Measurements from ENCODE around the gene ZFHX3. TPM values are rescaled to one million over a fixed set of nuclear protein-coding genes. Genes with fewer than 3 reads are reported as not detected.
A peak's percentile ranks its signal among the peaks of the same experiment; 100 is the strongest.
"Not testable (repeated sequence)": the region's sequence is repeated elsewhere in the genome, so short reads cannot be mapped to it uniquely, and the experiment has no call there.

The ZFHX3 gene
- total RNA-seq, 2 experiments from 2014 or later: 2.5 to 2.9 TPM

GRCh38 chr16:73000907-73001521 is 46.9 kb downstream of the ZFHX3 start:
- POLR2A ChIA-PET: no interaction called here
- no peak overlapping the region for H3K4me3 Mint-ChIP-seq
- H3K36me3 Mint-ChIP-seq (ENCODE audit: low read depth): peaks cover 2% of the 10 kb centered on the region
- no peak for DNase-seq
- no peaks in the 10 kb centered on the region for H3K9me3 Mint-ChIP-seq (ENCODE audit: insufficient read depth)
- CTCF ChIA-PET: no interaction called here
- no peak overlapping the region for H3K27ac Mint-ChIP-seq
- no peak for ATAC-seq
- H3K27me3 Mint-ChIP-seq (ENCODE audit: low read depth): peaks cover 8% of the 10 kb centered on the region
- H3K4me1 Mint-ChIP-seq (ENCODE audit: low read depth): no peaks in the 10 kb centered on the region

DNA sequence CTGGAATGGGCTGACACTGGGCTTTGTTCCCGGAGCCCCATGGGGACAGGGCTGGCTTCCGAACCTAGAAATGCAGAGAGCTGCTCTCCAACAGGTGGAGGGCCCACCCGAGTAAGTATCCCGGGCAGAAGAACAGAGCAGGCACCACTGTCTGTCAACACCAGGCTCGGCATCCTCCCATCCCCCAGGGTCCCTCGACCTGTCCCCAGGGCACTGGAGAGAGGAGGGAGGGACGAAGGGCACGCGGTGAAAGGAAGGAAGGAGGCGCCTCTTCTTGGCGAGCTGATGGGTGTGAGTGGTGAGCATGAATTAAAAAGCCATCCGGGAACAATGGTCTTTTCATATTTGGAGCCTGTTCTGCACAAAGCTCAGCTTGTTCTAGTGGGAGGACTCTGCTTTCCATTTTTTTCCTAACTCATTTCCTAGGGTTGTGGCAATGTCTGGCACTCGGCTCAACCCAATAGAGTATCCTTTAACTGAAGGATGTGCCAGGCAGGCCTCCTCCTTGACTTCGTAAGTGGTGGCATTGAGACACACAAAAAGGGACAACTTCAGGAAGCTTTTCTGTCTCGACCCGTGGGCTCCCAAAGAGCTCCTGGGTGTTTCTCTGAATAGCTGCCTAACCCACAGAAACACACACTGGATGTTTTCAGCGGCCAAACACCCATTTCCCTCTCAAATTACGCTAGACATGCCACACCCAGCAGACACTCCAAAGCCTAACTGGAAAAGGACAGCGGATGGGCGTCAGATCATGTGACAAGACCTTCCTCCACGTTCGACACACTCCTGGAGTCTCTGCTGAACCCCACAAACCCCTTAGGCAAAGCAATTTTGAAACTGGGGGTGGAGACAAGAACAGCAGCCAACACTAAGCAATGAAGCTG is 47.7 kb downstream of the ZFHX3 start:
- DNase-seq (no peak), ATAC-seq (no peak)
- CTCF ChIA-PET: no interaction called here
- peaks cover 8% of the 10 kb centered on the region for H3K27me3 Mint-ChIP-seq (ENCODE audit: low read depth)
- no peaks in the 10 kb centered on the region for H3K9me3 Mint-ChIP-seq (ENCODE audit: insufficient read depth)
- no peaks in the 10 kb centered on the region for H3K4me1 Mint-ChIP-seq (ENCODE audit: low read depth)
- peaks cover 2% of the 10 kb centered on the region for H3K36me3 Mint-ChIP-seq (ENCODE audit: low read depth)
- POLR2A ChIA-PET: no interaction called here
- H3K27ac Mint-ChIP-seq: no peak overlapping the region
- no peak overlapping the region for H3K4me3 Mint-ChIP-seq

- Mint-ChIP-seq H3K4me1 (ENCODE audit: low read depth) (no peaks in the 10 kb centered on the region), H3K36me3 (ENCODE audit: low read depth) (peaks cover 2% of the 10 kb centered on the region), H3K4me3 (no peak overlapping the region), H3K27ac (no peak overlapping the region), H3K27me3 (ENCODE audit: low read depth) (peaks cover 8% of the 10 kb centered on the region), H3K9me3 (ENCODE audit: insufficient read depth) (no peaks in the 10 kb centered on the region)
- POLR2A ChIA-PET: no interaction called here
- ATAC-seq (no peak), DNase-seq (no peak)
- CTCF ChIA-PET: no interaction called here
Observed at GRCh38 chr16:72999541-73000019, 48.3 kb downstream of the ZFHX3 start.

GRCh38 chr16:72997141-72997542 is 50.8 kb downstream of the ZFHX3 start:
- no peak for ATAC-seq
- H3K27me3 Mint-ChIP-seq (ENCODE audit: low read depth): peaks cover 11% of the 10 kb centered on the region
- no peak for DNase-seq
- no peak overlapping the region for H3K4me3 Mint-ChIP-seq
- ChIA-PET CTCF (interaction anchor here (1.0 kb wide), 1 partner anchor 165 kb away, joined by 3 read pairs; no protein-coding TSS in a partner anchor), POLR2A (no interaction called here)
- H3K9me3 Mint-ChIP-seq (ENCODE audit: insufficient read depth): no peaks in the 10 kb centered on the region
- no peaks in the 10 kb centered on the region for H3K4me1 Mint-ChIP-seq (ENCODE audit: low read depth)
- no peak overlapping the region for H3K27ac Mint-ChIP-seq
- H3K36me3 Mint-ChIP-seq (ENCODE audit: low read depth): peaks cover 2% of the 10 kb centered on the region

DNA sequence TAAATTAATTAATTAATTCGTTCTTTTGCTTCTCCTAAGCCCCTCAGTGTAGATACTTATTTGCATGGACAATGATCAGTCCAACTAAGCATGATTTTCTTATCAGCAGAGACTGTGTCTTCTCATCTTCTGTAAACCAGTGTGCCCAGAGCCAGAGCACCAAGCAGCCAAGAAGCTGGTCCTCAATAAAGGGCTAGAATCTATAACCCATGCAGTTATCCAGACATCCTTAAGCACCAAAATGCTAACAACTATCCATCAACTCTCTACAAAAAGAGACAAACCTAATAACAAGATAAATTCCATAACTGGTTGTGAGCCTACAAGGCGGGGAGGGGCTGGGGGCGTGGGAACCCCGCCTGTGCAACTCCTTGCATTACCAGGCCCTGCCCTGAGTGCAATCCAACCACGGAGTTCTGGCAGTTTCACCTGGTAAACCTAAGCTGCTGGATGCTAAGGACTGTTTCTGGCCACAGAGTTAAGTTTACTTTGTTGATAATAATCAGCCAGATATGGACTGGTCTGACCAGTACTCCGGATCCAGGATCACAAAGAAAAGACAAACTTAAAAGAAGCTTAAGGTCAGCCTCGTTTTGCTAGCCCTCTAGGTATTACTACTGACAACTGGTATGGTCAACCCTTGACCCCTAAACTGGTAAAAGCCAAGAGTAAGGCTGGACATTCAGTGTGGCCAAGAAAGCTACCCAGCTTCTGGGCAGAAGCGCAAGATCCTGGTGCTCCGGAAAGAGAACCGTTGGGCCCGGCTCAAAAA is 51.5 kb downstream of the ZFHX3 start:
- no peak overlapping the region for H3K27ac Mint-ChIP-seq
- ChIA-PET CTCF (interaction anchor here (1.0 kb wide), 1 partner anchor 164 kb away, joined by 3 read pairs; no protein-coding TSS in a partner anchor), POLR2A (no interaction called here)
- no peaks in the 10 kb centered on the region for H3K9me3 Mint-ChIP-seq (ENCODE audit: insufficient read depth)
- no peak for ATAC-seq
- DNase-seq: no peak
- H3K27me3 Mint-ChIP-seq (ENCODE audit: low read depth): peaks cover 9% of the 10 kb centered on the region
- no peaks in the 10 kb centered on the region for H3K4me1 Mint-ChIP-seq (ENCODE audit: low read depth)
- H3K36me3 Mint-ChIP-seq (ENCODE audit: low read depth): peaks cover 2% of the 10 kb centered on the region
- no peak overlapping the region for H3K4me3 Mint-ChIP-seq

- CTCF ChIA-PET: interaction anchor here (0.7 to 0.8 kb wide), 2 partner anchors 10 to 112 kb away, joined by 3 read pairs; no protein-coding TSS in a partner anchor
- POLR2A ChIA-PET; H3K36me3 Mint-ChIP-seq (ENCODE audit: low read depth); H3K27me3 Mint-ChIP-seq (ENCODE audit: low read depth); H3K27ac Mint-ChIP-seq; ATAC-seq; DNase-seq; H3K4me1 Mint-ChIP-seq (ENCODE audit: low read depth); H3K9me3 Mint-ChIP-seq (ENCODE audit: insufficient read depth); H3K4me3 Mint-ChIP-seq: not testable (repeated sequence)
Observed at GRCh38 chr16:72995882-72996270, 52.1 kb downstream of the ZFHX3 start.

GRCh38 chr16:72995151-72995881 is 52.6 kb downstream of the ZFHX3 start:
- CTCF ChIA-PET: interaction anchor here (0.7 to 0.8 kb wide), 2 partner anchors 10 to 112 kb away, joined by 3 read pairs; no protein-coding TSS in a partner anchor
- peak; percentile 22 for DNase-seq

DNA sequence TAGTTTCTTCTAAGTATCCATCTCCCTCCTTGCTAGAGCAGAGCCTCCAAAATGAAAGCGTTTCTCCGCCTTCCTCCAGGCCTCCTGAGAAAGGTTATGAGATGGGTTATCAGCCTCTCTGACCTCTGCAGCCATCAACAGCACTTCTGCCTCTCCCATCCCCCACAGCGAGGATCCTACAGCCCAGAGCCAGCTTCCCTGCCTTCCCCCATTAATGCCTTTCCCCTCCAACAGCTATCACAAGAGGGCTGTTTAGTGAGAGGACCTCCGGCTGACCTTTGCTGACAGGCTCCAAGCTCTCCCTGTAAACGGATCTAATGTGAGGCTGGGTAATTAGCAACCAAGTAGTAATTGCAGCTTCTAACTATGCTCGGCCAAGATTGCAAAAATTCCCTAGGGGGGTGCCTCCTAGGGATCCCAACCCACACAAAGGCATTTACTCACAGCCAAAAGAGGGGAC is 55.8 kb downstream of the ZFHX3 start:
- DNase-seq: no peak
- no peak for ATAC-seq
- Mint-ChIP-seq H3K9me3 (ENCODE audit: insufficient read depth) (no peaks in the 10 kb centered on the region), H3K27ac (no peak overlapping the region), H3K36me3 (ENCODE audit: low read depth) (no peaks in the 10 kb centered on the region), H3K4me3 (no peak overlapping the region), H3K27me3 (ENCODE audit: low read depth) (peaks cover 5% of the 10 kb centered on the region), H3K4me1 (ENCODE audit: low read depth) (no peaks in the 10 kb centered on the region)
- ChIA-PET CTCF (no interaction called here), POLR2A (no interaction called here)

More at GRCh38 chr16:72995151-72995881, 52.6 kb downstream of the ZFHX3 start:
- peaks cover 9% of the 10 kb centered on the region for H3K27me3 Mint-ChIP-seq (ENCODE audit: low read depth)
- H3K27ac Mint-ChIP-seq: no peak overlapping the region
- no peak for ATAC-seq
- POLR2A ChIA-PET: no interaction called here
- H3K9me3 Mint-ChIP-seq (ENCODE audit: insufficient read depth): no peaks in the 10 kb centered on the region
- H3K4me1 Mint-ChIP-seq (ENCODE audit: low read depth): no peaks in the 10 kb centered on the region
- H3K36me3 Mint-ChIP-seq (ENCODE audit: low read depth): no peaks in the 10 kb centered on the region
- H3K4me3 Mint-ChIP-seq: no peak overlapping the region

DNA sequence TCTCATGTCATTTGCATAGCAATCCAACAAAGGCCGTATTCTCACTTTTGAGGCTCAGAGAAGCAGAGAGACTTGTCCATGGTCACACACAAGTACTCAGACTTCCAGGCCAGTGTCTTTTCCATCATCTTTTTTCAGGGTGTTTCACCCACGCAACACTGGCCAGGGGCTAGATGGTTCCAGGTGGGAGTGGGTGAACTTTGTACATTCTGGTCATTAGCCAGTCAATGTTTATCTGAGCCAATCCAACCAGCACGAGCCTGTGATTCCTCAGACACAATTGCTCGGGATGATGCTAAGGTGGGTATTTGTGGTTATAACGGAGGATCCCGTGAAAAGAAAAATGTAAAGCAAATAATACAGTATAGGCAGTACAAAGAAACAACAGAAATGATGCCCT is 56.3 kb downstream of the ZFHX3 start:
- ChIA-PET POLR2A (no interaction called here), CTCF (no interaction called here)
- Mint-ChIP-seq H3K4me1 (ENCODE audit: low read depth) (no peaks in the 10 kb centered on the region), H3K36me3 (ENCODE audit: low read depth) (no peaks in the 10 kb centered on the region), H3K27me3 (ENCODE audit: low read depth) (peaks cover 5% of the 10 kb centered on the region), H3K27ac (no peak overlapping the region), H3K4me3 (no peak overlapping the region), H3K9me3 (ENCODE audit: insufficient read depth) (no peaks in the 10 kb centered on the region)
- DNase-seq (no peak), ATAC-seq (no peak)

DNA sequence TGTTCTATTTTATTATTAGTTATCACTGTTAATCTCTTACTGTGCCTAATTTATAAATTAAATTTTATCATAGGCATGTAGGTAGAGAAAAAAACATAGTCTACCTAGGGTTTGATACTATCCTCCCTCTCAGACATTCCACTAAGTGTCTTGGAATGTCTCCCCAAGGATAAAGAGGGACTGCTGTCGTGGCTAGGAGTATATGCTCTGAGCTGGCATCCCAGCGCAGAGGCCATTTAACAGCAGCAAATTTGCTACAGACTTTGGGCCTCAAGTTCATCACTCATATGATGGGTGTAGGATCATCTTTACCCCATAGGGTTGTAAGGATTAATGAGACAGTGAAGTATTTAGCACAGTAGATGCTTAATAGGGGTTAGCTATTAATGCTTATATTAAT is 56.7 kb downstream of the ZFHX3 start:
- no peak overlapping the region for H3K4me3 Mint-ChIP-seq
- no peaks in the 10 kb centered on the region for H3K36me3 Mint-ChIP-seq (ENCODE audit: low read depth)
- no peak for DNase-seq
- no peak for ATAC-seq
- peaks cover 5% of the 10 kb centered on the region for H3K27me3 Mint-ChIP-seq (ENCODE audit: low read depth)
- H3K4me1 Mint-ChIP-seq (ENCODE audit: low read depth): no peaks in the 10 kb centered on the region
- ChIA-PET CTCF (no interaction called here), POLR2A (no interaction called here)
- no peaks in the 10 kb centered on the region for H3K9me3 Mint-ChIP-seq (ENCODE audit: insufficient read depth)
- no peak overlapping the region for H3K27ac Mint-ChIP-seq

- H3K4me3 Mint-ChIP-seq: no peak overlapping the region
- H3K9me3 Mint-ChIP-seq (ENCODE audit: insufficient read depth): no peaks in the 10 kb centered on the region
- peaks cover 5% of the 10 kb centered on the region for H3K27me3 Mint-ChIP-seq (ENCODE audit: low read depth)
- H3K4me1 Mint-ChIP-seq (ENCODE audit: low read depth): no peaks in the 10 kb centered on the region
- no peaks in the 10 kb centered on the region for H3K36me3 Mint-ChIP-seq (ENCODE audit: low read depth)
- no peak overlapping the region for H3K27ac Mint-ChIP-seq
- DNase-seq (no peak), ATAC-seq (no peak)
- CTCF ChIA-PET: no interaction called here
- POLR2A ChIA-PET: no interaction called here
Observed at GRCh38 chr16:72990571-72990970, 57.4 kb downstream of the ZFHX3 start.

Data from activated CD8-positive, alpha-beta T cell treated with anti-CD3 and anti-CD28 coated beads, Interleukin-2, amount 10 ng/mL, durations not matched to agents 7 days and 5 days (primary cell).